HG03103 (cell line): ENCODE results near the gene PROKR2.

ENCODE experiments used
- ATAC-seq: cut with Tn5 transposase; IDR thresholded peaks from one replicate; pipeline ENCODE4 v1.9.1; 2021; ENCODE audit warnings: low read depth; ENCODE audit not compliant: unreplicated experiment

Gene PROKR2

DNA sequence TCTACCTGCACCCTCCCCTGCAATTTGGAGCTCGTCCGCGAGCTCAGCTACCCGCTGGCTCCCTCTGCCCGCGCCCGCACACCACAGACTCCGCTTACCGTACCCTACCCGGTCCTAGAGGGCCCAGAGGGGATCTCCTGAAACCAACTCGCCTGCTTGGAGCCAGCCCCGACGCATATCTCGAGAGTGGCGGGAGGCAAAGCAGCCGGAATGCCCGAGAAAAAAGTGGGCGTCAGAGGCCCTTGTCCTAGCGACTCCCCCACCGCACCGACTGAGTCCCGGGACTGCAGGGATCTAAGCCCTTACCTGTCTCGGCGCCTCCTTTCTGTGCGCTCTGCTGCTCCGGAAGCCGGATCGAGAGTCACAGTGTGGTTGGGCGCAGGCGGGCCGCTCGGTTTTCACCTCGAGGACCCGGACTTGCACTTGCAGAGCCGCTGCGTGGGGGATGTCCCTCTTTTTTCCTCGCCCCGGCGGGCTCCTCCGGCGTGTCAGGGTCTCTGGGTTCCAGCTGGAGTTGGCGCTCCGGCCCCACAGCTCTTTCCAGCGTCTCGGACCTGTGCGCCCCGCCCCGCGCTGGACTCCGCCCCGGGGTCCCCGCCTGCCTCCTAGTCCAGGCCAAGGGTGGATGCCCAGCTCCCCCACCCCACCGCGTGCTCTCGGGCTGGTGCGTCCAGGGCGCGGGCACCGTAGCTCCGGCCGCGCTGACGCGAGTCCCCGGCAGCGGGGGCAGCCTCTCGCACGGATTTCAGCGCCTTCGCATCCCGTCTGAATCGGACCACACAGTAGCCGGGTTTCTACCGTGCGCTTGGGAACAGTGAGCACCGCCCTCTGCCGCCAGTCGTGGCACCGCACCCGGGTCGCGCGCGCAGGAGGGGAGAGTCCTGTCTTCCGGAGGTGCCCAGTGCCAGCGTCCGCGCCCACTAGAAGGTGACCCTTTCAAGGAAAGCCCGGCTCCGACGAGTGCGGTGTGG is at the start of gene PROKR2:
Gene PROKR2 (minus strand): TSS at position 767 of the 971 bp plus-strand sequence. CDS start 2,585 bp downstream, outside the sequence.
- no peak for ATAC-seq

DNA sequence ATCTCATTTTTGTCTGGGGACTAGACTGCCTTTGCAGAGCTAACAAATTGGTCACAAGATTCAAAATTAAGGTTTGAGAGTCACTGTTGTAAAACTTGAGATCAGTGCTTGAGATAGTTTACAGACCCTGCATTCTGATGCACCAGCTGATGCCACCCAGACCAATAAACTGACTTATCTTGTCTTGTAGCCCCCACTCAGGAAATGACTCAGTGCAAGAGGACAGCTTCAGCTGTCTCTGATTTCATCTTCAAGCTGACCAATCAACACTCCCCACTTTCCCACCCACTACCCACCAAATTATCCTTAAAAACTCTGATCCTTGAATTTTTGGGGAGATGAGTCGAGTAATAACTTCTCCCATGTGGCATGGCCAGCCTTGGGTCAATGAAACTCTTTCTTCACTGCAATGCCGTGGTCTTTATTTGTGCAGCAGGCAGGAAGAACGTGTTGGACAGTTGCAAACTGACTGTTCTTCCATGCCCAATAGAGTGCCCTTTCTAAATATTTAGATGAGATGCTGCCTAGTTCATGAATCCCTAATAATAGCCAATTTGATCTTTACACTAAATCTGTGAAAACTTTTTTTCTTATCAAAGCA is 48.3 kb upstream of the PROKR2 start:
- no peak for ATAC-seq

DNA sequence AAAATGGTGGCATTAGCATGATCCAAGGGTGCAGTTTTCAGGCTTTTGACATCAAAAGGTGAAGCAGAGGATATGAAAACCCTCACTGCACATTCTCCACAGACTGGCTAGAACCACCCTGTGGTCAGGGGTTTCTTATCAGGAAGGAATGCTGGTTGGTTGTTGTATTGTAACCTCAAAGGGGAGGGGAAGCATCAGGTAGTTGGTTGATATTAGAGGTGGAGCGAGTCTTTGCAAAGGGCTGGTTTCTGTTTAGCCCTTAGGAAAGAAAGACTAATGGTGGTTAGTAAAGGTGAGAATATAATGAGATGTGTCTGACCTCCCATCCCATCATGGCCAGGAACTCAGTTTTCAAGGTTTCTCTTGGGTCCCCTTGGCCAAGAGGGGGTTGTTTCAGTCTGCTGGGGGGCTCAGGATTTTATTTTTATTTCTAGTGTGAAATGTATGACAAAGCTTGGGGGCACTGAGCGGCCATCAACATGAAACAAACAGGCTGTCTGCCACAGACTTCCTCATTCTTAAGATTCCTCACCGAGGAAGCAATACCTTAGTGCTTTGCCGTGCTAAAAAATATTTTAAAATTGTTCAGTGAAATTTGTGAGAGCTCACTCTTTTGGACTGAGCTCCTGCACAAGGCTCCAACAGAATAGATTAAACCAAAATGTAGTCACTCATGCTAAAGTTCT is 47.5 kb upstream of the PROKR2 start:
- no peak for ATAC-seq

DNA sequence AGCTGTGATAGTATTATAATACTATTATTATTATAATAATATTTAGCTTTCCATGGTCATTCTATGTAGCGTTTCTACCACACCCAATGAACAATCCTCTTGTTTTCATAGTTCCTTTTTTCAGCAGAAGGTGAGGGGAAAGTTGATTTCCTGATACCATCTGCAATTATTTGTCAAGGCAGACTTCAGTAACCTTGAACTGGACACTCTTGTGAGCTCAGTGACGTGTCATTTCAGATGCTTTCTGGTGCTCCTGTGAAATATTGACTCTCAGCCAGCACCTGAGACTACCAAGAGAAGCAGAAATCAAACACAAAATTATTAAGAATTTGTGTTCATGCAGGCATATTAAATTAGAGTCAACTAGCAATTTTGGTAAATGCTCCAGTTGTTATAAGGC is 46.0 kb upstream of the PROKR2 start:
- no peak for ATAC-seq

DNA sequence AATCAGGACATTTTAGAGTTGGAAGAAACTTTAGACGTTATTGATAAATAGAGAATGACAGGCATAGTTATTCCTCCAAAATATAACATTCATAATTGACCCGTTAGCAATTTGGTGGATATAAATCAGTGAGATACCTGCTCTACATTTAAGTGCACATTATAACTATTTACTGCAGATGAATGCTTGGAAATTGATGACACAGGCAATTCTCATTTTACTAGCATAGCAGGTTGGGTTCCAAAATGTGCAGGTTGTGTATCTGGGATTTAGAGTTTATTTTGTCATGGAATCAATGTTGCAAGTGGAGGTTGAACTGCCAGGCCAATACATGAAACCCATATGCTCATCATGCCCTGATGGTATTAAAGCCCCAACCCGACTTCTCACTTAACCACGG is 44.4 kb upstream of the PROKR2 start:
- ATAC-seq, result no peak

DNA sequence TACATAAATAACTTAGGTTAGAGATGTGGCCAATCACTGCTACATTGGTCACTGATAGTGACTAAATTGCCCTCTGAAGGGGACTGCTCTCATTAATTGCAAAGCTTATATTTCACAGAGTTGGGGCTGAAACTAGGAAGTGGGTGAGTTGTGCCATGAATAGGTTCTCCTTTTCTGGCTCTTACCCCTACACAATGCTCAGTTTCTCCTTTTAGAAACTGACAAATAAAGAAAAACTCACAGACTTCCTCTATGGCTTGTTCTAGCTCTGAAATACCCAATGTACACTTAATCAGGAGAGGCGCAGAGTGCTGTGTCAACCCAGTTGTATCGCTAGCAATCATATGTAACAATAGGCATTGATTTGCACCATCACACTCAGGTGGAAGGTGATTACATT is 41.2 kb upstream of the PROKR2 start:
- ATAC-seq, result no peak

DNA sequence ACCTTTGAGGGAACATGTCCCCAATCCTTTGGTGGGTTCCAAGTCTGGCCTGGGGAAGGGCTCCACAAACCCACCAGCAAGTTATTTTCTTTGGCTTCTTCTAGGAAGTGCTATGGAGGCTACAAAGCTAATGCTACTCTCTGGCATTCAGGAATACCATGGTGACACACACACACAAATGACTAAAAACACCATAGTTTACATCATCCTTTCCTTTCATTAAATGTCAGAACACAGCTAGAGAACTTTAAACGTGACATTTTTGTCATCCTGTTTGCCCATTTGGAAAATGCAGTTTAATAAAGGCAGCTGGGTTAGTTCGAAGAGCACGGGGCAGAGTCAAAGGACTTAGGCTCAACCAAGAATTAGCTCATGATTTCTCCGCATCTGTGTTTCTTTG is 40.2 kb upstream of the PROKR2 start:
- ATAC-seq, result no peak

DNA sequence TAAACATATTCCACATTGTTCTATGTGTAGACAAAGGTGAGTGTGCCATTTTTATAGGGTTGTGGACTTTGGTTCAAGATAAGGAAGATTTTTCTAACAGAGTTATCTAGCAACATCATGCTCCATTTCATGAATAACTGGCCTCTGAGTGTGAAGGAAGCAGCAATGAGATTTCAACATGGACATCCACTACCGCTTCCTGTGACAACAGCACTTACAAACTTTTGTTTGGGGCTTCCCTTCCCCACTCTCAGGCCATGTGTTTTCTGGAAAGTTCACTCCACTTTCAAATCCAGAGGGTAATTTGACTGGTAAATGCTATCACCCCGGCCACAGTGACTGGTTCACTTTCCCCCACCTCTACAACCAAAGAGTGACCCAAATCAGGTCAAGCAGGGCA is 38.1 kb upstream of the PROKR2 start:
- no peak for ATAC-seq

DNA sequence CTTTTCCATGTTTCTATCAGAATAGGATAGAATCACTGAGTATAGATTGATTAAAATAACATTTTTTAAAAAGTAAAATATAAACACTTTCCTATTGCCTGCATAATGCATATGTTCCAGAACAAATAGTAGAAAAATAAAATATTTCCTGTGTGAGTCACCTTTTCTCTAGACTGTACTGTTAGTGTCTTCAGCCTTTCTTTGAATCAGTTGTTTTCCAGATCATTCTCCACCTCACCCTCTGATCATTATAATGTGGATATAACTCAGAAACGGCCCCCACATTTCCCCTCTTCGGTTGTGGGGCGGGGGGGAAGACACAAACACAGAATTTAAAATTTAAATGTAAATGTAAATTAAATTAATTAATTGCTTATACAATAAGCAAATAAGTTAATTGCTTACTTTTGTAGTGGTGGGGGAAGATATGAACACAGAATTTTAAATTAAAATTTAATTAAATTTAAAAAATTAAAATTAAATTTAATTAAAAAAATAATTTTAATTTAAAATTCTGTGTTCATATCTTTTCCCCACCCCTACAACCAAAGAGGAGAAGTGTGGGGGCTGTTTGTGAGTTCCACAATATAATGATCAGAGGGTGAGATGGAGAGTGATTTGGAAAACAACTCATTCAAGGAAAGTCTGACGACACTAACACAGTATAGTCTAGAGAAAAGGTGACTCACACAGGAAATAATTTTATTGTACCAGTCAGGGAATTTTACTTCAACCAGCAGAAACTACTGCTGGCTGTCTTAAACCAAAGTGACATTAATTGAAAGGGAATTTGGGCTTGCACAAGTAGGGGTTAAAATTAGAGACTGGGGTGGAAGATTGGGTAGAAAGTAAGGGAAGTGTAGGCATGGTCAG is 37.1 kb upstream of the PROKR2 start:
- no peak for ATAC-seq

DNA sequence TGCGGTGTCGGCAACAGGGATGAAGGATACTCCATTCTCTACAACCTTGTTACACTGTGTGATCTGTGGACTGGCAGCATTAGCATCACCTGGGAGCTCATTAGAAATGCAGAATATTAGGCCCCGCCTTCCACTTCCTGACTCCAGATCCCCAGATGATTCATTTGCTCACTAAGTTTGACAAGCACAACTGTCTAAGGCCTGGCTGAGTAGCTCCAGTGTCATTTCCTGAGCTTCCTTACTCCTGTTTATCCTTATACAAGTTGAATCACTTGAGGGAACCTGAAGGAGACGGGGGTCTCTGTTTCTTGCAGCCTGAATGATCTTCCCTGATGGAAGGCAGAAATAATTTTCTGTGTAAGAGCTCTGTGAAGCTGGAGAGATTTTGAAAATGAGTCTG is 32.7 kb upstream of the PROKR2 start:
- no peak for ATAC-seq

DNA sequence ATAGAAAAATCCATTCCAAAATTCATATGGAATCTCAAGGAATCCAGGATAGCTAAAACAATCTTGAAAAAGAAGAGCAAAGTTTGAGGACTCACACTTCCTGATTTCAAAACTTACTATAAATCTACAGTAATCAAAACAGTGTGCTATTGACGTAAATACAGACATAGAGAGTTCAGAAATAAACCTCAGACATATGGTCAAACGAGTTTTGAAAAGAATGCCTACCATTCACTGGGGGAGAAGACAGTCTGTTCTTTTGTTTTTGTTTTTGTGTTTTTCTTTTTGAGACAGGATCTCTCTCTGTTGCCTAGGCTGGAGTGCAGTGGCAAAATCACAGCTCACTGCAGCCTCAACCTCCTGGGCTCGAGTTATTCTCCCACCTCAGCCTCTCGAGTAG is 25.3 kb upstream of the PROKR2 start:
- no peak for ATAC-seq

DNA sequence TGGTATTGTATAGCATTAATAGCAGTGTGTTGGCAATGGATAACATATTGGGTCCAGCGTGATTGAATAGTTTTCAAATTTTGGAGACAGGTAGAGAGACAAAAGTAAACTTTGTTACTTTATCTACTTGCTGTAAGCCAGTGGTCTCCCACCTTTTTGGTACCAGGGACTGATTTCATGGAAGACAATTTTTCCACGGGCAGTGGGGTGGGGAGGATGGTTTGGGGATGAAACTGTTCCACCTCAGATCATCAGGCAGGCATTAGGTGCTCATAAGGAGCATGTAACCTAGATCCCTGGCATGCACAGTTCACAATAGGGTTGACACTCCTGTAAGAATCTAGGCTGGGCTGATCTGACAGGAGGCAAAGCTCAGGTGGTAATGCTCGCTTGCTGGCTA is 14.6 kb upstream of the PROKR2 start:
- no peak for ATAC-seq

DNA sequence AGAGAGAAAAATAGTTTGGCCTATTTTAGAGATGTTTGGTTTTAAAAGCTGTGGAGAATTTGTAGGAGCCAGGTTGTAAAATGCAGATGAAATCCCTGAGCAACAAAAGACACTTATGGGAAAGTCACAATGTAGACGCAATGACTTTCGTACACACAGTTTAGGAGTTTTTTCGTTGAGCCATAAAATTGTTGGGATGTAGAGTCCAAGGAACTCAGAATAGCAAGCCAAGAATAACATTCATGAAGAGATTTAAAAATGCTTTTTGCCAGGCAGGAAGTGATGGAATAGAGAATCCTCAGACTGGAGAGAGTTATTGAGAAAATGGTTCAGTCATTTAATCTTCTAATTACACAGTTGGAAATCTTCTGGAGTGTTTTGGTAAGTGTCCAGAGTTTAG is 11.5 kb upstream of the PROKR2 start:
- no peak for ATAC-seq

DNA sequence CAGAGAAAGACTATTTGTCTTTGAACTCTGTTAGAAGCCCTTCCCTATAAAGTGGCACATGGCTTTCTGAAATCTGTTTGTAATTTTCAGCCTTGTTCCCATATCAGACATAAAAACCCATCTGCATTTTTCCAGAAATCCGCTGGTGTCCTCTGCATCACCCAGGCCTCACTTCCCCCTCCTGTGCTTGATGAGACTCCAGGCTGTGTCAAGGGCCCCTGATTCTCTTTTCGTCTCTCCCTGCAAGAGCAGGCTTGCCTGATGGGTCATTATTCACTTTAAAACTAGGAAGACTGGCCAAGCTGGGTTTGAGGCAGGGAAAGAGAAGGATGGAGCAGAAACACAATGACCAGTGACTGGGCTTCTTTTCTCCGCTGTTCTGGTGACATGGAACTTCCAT is 10.6 kb upstream of the PROKR2 start:
- no peak for ATAC-seq

DNA sequence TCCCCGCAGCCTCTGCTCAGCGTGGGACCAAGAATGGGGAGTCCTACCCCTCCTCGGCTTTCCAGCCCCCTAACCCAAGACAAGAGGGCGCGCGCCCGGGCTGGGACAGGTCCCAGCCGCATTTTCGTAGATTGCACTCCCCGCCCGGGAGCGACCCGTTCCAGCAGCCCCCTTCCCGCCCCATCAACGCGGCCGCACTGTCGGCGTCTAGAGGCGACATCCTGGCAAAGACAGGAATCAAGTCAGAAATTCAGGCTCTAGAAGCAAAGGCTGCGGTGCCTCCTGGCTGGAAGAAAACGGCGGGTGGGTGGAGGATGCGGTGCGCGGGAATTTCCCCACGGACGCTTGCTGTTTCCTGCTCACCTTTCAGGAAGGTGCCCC is 957 bp downstream of the PROKR2 start:
- ATAC-seq, result no peak

DNA sequence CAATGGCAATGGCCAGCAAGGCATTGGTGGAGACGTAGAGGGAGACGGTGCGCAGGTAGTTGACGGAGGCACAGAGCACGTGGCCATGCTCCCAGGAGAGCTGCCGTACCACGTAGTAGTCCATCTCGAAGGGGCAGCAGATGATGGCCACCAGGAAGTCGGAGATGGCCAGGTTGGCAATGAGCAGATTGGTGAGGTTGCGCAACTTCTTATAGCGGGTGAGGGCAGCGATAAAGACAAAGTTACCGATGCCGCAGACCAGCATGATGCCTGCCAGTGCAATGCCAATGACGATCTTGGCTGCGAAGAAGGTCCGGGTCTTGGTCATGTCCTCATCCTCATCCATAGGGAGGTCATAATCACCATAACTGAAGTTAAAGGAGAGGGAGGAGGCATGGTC is 2.8 kb downstream of the PROKR2 start:
- ATAC-seq, result no peak

DNA sequence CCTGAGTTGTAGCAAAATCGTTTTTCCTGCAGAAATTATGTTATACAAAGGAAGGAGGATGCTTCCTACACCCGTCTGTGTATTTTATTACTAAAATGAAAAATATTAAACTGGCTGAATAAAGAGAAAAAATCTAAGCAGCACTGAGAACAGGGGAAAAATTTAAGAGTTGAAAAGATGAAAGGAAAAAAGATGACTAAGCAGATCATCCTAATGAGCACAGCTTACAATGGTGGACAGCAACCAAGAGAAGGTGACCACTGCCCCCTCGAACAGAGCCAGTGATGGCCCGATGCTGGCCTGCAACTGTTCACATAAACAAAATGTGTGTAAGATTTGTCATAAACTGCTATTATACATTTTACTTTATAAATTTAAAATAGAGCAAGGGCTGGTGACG is 4.2 kb downstream of the PROKR2 start:
- ATAC-seq, result no peak

DNA sequence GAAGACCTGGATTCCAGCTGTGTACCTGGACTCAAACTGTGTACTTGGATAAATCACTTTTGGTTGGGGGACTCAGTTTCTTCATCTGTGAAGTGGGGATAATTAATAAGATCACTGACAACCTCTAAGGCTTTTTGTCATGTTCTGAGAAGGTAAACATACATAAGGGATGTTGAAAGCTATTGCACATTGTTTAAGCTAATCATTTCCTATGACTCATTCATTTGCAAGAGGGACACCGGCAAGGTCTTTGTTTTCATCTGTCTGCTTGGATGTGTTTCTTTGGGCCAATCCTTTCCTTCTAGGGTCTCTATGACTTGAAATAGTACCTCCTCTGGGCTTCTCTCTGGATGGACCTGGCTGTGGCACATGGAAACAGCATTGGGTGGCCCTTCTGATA is 6.8 kb downstream of the PROKR2 start:
- no peak for ATAC-seq

DNA sequence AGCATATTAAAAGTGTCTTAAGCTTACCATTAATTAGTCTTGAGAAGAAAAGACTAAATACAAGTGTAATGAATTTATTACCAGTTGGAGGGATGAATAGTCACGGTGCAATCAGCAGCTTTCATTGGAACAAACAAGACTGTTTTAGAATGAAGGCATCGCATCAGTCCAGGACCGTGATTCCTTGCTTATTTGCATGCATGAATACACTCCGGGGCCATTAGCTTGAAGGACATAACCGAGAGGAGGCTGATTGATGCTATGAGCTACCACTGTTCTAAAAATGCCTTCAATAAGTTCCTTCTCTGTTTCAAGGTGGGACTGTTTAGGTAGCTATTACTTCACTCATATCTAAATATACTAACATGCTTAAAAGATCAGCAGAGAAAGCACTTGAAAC is 17.9 kb downstream of the PROKR2 start:
- ATAC-seq, result no peak

DNA sequence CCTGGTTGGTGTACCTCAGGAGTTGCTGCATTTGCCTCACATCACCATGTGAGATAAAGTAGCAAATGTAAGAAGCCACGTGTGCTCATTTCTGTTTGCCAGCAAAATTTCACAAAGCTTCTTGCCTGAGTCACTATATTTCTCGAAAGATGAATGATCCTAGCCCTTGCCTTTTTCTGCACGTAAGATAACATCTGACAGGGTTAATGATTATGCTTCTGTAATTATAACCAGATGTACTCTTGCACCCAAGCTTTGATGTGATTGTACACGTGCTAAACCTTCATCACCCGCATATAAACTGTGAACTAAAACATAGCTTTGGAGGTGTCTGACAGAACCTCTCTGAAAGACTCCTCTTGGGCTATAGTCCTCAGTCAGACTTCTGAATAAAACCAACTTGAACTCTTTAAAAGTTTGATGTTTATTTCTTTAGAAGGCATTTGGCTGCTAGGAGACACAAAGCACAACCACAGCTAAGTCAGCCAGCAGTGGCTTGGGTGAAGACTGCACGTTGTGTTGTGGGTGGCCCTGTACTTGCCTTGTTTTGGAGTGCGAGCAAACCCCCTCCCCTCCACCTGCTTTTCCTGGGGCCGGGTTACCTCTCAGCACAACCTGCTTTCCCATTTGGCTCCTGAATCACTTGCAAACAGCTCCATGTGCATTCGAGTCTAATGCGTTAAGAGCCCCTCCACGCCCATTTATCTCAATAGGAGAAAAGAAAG is 19.3 kb downstream of the PROKR2 start:
- no peak for ATAC-seq
